ENCODE data around the gene SLC6A19.

DNA sequence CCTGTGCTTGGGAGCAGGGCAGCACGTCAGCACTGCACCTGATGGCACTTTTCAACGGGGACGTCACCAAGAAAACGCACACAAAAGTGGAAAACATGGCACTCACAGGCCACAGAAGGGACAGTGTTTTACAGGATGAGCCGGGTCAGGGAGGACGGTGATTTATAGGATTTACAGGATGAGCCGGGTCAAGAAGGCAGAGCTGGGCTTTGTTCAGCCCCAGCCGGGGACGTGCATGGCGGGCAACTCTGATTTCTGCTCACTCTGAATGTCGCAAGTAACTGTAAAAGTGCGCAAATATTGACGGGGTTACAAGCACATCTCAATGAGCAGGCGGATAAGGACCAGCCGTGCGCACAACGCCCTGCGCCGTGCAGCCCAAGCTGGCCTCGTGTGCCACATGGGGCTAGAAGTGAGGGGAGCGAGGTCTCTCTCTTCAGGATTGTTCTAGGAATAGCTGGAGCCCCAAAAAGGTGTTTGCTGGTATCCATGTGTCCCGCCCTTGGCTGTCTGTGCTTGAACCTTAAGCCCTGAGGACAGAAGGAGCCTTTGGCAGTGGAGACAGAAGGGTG is 40.2 kb downstream of the SLC6A19 start:
- TF ChIP-seq, protein P1, sequence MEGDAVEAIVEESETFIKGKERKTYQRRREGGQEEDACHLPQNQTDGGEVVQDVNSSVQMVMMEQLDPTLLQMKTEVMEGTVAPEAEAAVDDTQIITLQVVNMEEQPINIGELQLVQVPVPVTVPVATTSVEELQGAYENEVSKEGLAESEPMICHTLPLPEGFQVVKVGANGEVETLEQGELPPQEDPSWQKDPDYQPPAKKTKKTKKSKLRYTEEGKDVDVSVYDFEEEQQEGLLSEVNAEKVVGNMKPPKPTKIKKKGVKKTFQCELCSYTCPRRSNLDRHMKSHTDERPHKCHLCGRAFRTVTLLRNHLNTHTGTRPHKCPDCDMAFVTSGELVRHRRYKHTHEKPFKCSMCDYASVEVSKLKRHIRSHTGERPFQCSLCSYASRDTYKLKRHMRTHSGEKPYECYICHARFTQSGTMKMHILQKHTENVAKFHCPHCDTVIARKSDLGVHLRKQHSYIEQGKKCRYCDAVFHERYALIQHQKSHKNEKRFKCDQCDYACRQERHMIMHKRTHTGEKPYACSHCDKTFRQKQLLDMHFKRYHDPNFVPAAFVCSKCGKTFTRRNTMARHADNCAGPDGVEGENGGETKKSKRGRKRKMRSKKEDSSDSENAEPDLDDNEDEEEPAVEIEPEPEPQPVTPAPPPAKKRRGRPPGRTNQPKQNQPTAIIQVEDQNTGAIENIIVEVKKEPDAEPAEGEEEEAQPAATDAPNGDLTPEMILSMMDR (IDR thresholded peaks at IDR 0.05; ENCODE audit: poor library complexity): no peak
- no peak for TF ChIP-seq EZH2phosphoT487 (IDR thresholded peaks at IDR 0.05; ENCODE audit: low read depth, severe bottlenecking, unreplicated experiment)
